Measurements from ENCODE around the gene ERVH48-1. TPM values are rescaled to one million over a fixed set of nuclear protein-coding genes. Genes with fewer than 3 reads are reported as not detected.
A peak's percentile ranks its signal among the peaks of the same experiment; 100 is the strongest.

Gene ERVH48-1
- total RNA-seq, 1 experiment from 2014 or later, result 0.05 TPM

DNA sequence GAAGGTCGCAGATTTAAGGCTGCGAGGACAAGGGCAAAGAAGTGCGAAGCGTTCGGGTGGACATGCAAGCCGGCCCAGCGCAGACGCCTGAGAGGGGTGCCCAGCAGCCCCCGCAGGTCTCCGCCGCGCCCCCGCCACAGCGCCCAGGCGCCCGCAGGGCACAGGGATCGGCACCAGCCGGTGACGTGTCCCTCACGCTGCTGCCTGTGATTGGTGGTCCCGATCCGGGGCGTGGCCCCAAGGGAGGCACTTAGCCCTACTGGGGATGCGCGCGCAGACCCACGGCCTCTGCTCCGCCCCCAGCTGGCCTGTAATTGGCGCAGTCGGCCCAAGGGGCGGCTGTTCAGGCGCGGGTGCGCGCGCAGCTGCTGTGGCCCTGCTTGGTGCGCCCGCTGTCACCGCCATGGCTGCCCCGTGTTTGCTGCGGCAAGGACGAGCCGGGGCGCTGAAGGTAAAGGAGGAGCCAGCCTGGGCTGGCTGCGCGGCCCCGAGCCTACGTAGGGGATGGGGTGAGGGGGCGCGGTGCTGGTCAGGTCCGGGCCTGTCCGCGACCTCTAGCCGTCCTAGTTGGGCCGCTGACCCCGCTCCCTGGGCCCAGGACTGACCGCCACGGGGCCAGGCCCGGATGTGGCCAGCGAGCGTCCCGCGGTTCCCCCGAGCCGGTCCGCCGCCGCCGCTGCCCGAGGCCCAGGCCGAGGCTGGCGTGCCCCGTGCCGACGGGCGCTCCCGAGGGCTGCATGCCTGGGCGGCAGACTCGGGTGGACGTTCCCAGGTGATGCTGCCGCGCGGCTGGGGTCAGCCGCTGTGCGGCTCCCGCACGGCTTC lies 32.3 kb downstream of the ERVH48-1 start, which contains the start of gene NDUFV3:
Gene NDUFV3 (plus strand): TSS at position 379 of the 825 bp plus-strand sequence. CDS start 25 bp downstream, at position 404.
- no peaks in the 10 kb centered on the region for H3K9me3 ChIP-seq (ENCODE audit: control insufficient read depth, insufficient read depth, low read depth, low read length)
- ChIA-PET CTCF (no interaction called here), POLR2A (interaction anchor here (0.6 kb wide), 2 partner anchors 84 to 214 kb away, joined by 3 to 5 read pairs; no protein-coding TSS in a partner anchor)
- intact Hi-C loops (cut with micrococcal nuclease; ENCODE audit: unreplicated experiment), result no loop called here
- H3K27me3 ChIP-seq (ENCODE audit: control insufficient read depth, insufficient read depth, low read length), result no peaks in the 10 kb centered on the region
- peak within 1 kb of the TSS; percentile 83 to 92 for H3K4me3 ChIP-seq (ENCODE audit: low read depth in 2 of 2, low read length in 2 of 2)
- peak within 1 kb of the TSS; percentile 95 for H3K27ac ChIP-seq (ENCODE audit: low read length)
- BruUV-seq (replicated peaks), result TSS peak; percentile 76
- DNase-seq (ENCODE audit: low read depth, low spot score) (peak; percentile 68), ATAC-seq (peak; percentile 99)
- H3K4me1 ChIP-seq (ENCODE audit: control insufficient read depth, insufficient read depth, low read length), result peaks cover 4% of the 10 kb centered on the region; the same call in 1 of the 2 replicates
- in situ Hi-C loops (cut with HindIII; ENCODE audit: low pct_unique_long_range_greater_than_20kb, low sequenced_read_pairs), result no loop called here
- TF ChIP-seq TCF7L2 (IDR thresholded peaks at IDR 0.05; ENCODE audit: low read depth, low read length) (no peak), POLR2AphosphoS5 (IDR thresholded peaks at IDR 0.05; ENCODE audit: low read depth, low read length) (peak; percentile 75), SIN3A (IDR thresholded peaks at IDR 0.05; ENCODE audit: borderline replicate concordance, insufficient read depth, low read depth, low read length) (peak; percentile 28; the same call in 1 of the 2 replicates)
- TF ChIP-seq, protein P1, sequence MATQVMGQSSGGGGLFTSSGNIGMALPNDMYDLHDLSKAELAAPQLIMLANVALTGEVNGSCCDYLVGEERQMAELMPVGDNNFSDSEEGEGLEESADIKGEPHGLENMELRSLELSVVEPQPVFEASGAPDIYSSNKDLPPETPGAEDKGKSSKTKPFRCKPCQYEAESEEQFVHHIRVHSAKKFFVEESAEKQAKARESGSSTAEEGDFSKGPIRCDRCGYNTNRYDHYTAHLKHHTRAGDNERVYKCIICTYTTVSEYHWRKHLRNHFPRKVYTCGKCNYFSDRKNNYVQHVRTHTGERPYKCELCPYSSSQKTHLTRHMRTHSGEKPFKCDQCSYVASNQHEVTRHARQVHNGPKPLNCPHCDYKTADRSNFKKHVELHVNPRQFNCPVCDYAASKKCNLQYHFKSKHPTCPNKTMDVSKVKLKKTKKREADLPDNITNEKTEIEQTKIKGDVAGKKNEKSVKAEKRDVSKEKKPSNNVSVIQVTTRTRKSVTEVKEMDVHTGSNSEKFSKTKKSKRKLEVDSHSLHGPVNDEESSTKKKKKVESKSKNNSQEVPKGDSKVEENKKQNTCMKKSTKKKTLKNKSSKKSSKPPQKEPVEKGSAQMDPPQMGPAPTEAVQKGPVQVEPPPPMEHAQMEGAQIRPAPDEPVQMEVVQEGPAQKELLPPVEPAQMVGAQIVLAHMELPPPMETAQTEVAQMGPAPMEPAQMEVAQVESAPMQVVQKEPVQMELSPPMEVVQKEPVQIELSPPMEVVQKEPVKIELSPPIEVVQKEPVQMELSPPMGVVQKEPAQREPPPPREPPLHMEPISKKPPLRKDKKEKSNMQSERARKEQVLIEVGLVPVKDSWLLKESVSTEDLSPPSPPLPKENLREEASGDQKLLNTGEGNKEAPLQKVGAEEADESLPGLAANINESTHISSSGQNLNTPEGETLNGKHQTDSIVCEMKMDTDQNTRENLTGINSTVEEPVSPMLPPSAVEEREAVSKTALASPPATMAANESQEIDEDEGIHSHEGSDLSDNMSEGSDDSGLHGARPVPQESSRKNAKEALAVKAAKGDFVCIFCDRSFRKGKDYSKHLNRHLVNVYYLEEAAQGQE (IDR thresholded peaks at IDR 0.05; ENCODE audit: insufficient read depth in 1 of 2, low read depth in 2 of 2, low read length in 1 of 2), result no peak
- TF ChIP-seq, protein P2, sequence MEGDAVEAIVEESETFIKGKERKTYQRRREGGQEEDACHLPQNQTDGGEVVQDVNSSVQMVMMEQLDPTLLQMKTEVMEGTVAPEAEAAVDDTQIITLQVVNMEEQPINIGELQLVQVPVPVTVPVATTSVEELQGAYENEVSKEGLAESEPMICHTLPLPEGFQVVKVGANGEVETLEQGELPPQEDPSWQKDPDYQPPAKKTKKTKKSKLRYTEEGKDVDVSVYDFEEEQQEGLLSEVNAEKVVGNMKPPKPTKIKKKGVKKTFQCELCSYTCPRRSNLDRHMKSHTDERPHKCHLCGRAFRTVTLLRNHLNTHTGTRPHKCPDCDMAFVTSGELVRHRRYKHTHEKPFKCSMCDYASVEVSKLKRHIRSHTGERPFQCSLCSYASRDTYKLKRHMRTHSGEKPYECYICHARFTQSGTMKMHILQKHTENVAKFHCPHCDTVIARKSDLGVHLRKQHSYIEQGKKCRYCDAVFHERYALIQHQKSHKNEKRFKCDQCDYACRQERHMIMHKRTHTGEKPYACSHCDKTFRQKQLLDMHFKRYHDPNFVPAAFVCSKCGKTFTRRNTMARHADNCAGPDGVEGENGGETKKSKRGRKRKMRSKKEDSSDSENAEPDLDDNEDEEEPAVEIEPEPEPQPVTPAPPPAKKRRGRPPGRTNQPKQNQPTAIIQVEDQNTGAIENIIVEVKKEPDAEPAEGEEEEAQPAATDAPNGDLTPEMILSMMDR (IDR thresholded peaks at IDR 0.05), result no peak
- H3K36me3 ChIP-seq (ENCODE audit: control insufficient read depth, insufficient read depth, low read length), result no peaks in the 10 kb centered on the region; the same call in 1 of the 2 replicates

DNA sequence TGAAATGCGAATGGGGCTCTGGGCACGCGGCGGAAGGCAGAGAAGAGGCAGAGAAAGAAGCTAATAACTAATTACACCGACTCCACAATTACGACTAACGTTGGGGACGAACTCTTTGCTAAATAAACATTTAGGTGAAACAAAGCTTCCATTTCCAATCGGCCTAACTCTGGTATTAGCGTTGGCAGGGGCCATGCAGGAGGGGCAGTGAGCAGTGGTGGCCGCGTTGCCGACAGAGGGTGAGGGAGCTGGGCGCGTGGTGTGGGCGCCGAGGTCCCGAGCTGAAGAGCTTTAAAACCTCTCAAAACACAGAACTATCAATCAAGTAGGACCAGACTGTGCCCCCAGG lies 32.9 kb downstream of the ERVH48-1 start:
- no peaks in the 10 kb centered on the region for H3K9me3 ChIP-seq (ENCODE audit: control insufficient read depth, insufficient read depth, low read depth, low read length)
- peaks cover 4% of the 10 kb centered on the region; the same call in 1 of the 2 replicates for H3K4me1 ChIP-seq (ENCODE audit: control insufficient read depth, insufficient read depth, low read length)
- in situ Hi-C loops (cut with HindIII; ENCODE audit: low pct_unique_long_range_greater_than_20kb, low sequenced_read_pairs), result no loop called here
- no peaks in the 10 kb centered on the region; the same call in 1 of the 2 replicates for H3K36me3 ChIP-seq (ENCODE audit: control insufficient read depth, insufficient read depth, low read length)
- POLR2A ChIA-PET, result interaction anchor here (0.6 kb wide), 1 partner anchor 83 kb away, joined by 3 read pairs; no protein-coding TSS in a partner anchor
- H3K27me3 ChIP-seq (ENCODE audit: control insufficient read depth, insufficient read depth, low read length), result no peaks in the 10 kb centered on the region
- CTCF ChIA-PET, result no interaction called here
- intact Hi-C loops (cut with micrococcal nuclease; ENCODE audit: unreplicated experiment), result no loop called here
- peak overlapping the region; percentile 95 for H3K27ac ChIP-seq (ENCODE audit: low read length)
- DNase-seq (ENCODE audit: low read depth, low spot score) (no peak), ATAC-seq (peak; percentile 55)
- H3K4me3 ChIP-seq (ENCODE audit: low read depth in 2 of 2, low read length in 2 of 2), result peak overlapping the region; percentile 83 to 92
- TF ChIP-seq POLR2AphosphoS5 (IDR thresholded peaks at IDR 0.05; ENCODE audit: low read depth, low read length) (no peak), SIN3A (IDR thresholded peaks at IDR 0.05; ENCODE audit: borderline replicate concordance, insufficient read depth, low read depth, low read length) (no peak), TCF7L2 (IDR thresholded peaks at IDR 0.05; ENCODE audit: low read depth, low read length) (no peak)
- TF ChIP-seq, protein P2 (IDR thresholded peaks at IDR 0.05), result no peak
- TF ChIP-seq, protein P1 (IDR thresholded peaks at IDR 0.05; ENCODE audit: insufficient read depth in 1 of 2, low read depth in 2 of 2, low read length in 1 of 2), result no peak
- BruUV-seq (replicated peaks), result TSS peak; percentile 94
